Measurements from ENCODE around the gene ZNF710.
"Not testable (repeated sequence)": the region's sequence is repeated elsewhere in the genome, so short reads cannot be mapped to it uniquely, and the experiment has no call there.

ZNF710 gene

GRCh38 chr15:90104551-90104950 is 103.4 kb downstream of the ZNF710 start:
- DNase-seq (ENCODE audit: low read depth): no peak

DNA sequence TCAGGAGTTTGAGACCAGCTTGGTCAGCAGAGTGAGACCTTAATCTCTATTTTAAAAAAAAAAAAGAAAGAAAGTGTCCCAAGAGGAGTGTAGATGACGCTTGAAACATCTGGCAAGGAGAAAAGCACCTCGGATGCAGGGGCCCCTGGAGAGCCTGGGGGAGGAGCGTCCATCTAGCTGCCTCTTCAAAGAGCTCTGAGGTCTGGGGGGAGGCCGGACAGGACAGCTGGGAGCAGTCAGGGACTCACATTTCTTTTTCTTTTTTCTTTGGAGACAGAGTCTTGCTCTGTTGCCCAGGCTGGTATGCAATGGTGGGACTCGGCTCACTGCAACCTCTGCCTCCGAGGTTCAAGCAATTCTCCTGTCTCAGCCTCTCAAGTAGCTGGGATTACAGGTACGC is 104.4 kb downstream of the ZNF710 start:
- DNase-seq (ENCODE audit: low read depth): no peak

GRCh38 chr15:90106522-90107117 is 105.5 kb downstream of the ZNF710 start:
- DNase-seq (ENCODE audit: low read depth): no peak

DNA sequence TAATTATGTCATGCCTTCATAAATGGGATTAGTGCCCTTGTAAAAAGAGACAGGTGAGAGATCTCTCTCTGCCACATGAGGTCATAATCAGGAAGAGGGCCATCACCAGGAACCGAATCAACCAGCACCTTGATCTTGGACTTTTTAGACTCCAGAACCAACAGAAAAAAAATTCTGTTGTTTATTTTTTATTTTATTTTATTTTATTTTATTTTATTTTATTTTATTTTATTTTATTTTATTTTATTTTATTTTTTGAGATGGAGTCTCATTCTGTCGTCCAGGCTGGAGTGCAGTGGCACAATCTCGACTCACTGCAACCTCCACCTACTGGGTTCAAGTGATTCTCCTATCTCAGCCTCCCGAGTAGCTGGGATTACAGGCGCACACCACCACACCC is 106.9 kb downstream of the ZNF710 start:
- not testable (repeated sequence) for DNase-seq (ENCODE audit: low read depth)

GRCh38 chr15:90109163-90109751 is 108.1 kb downstream of the ZNF710 start:
- DNase-seq (ENCODE audit: low read depth): not testable (repeated sequence)

- no peak for DNase-seq (ENCODE audit: low read depth)
Observed at GRCh38 chr15:90113166-90113565, 112.0 kb downstream of the ZNF710 start.

GRCh38 chr15:90114451-90114901 is 113.4 kb downstream of the ZNF710 start:
- no peak for DNase-seq (ENCODE audit: low read depth)

GRCh38 chr15:90115783-90116182 is 114.7 kb downstream of the ZNF710 start:
- no peak for DNase-seq (ENCODE audit: low read depth)

- DNase-seq (ENCODE audit: low read depth): no peak
Observed at GRCh38 chr15:90119367-90119766, 118.2 kb downstream of the ZNF710 start.

GRCh38 chr15:90121086-90121485 is 120.0 kb downstream of the ZNF710 start:
- DNase-seq (ENCODE audit: low read depth): no peak

DNA sequence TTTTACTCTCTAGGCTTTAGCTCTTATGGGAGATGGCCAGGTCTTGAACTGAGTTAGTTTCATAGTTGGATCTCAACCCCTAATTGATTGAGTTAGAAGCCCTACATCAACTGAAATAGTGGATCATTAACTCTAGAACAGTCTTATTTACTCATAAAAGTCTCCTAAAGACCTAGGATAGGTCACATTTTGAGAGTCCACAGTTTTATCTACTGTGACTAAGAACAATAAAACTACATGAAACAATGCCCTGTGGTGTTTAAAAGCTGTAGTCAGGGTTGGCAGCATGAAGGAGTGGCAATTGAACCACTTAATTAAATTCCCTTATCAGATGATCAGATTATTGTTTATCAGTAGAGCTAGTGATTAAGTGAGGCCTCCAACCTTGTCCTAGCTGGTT is 123.4 kb downstream of the ZNF710 start:
- no peak for DNase-seq (ENCODE audit: low read depth)

GRCh38 chr15:90126022-90126421 is 124.9 kb downstream of the ZNF710 start:
- DNase-seq (ENCODE audit: low read depth): no peak

DNA sequence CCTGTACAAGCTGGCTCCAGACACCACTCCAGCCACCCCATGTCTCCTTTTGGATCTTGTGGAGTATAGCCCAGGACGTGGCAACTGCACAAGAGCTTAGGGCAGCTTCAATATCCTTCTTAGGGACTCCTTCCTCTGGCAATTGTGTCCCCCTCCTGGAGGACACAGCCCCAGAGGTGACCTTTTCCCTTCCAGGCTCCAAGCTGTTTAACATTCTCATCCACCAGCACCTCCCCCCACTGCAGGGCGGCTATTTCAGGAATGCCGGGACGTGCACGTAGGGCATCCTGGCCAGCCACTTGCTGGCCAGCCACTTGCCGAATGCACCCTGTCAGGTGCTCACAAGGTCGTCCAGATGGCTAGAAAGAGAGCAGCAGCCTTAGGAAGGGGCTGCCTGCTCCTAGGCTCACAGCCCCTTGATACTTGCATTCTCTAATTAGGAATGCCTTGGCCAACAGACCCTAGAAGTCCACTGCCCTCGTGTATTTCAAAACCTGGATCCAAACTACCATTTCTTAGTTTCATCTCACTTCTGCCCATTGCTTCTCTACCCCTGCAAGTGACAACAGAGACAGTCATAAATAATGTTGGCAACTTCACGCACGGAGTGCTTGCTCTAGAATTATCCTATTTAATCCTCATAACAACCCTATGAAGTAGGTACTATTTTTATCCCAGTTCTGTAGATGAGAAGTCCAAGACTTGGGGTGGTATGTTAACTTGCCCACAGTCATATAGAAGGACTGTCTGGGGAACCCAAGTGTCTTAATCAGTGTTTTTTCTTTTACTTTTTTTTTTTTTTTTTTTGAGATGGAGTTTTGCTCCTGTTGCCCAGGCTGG is 125.7 kb downstream of the ZNF710 start:
- DNase-seq (ENCODE audit: low read depth): no peak

GRCh38 chr15:90130291-90130690 is 129.2 kb downstream of the ZNF710 start:
- no peak for DNase-seq (ENCODE audit: low read depth)

Data from stimulated activated CD8-positive, alpha-beta memory T cell treated with anti-CD3 and anti-CD28 coated beads, Interleukin-15, amount 100 ng/mL, for 1 hour (primary cell).